GM21526 (cell line): ENCODE data around the gene GGCX.

Experiments used
- ATAC-seq: cut with Tn5 transposase; IDR thresholded peaks from one replicate; pipeline ENCODE4 v1.9.1; 2021; ENCODE audit warnings: moderate library complexity; ENCODE audit not compliant: unreplicated experiment, low FRiP score

The GGCX gene

GRCh38 chr2:85542777-85543176 is 18.5 kb downstream of the GGCX start:
- no peak for ATAC-seq

GRCh38 chr2:85541753-85542457 is 19.4 kb downstream of the GGCX start:
- no peak for ATAC-seq

- no peak for ATAC-seq
These were observed 20.0 kb downstream of the GGCX start for GRCh38 chr2:85541262-85541661.

GRCh38 chr2:85540133-85540648 is 21.1 kb downstream of the GGCX start:
- ATAC-seq = no peak

- peak; percentile 21 for ATAC-seq
These were observed 21.7 kb downstream of the GGCX start for GRCh38 chr2:85539361-85540132.

- peak; percentile 67 for ATAC-seq
These were observed 22.6 kb downstream of the GGCX start, which contains the start of gene MAT2A for GRCh38 chr2:85538507-85539360. MAT2A (plus strand) TSS chr2:85539168; CDS start chr2:85539288, 120 bp downstream.

GRCh38 chr2:85537600-85538506 is 23.4 kb downstream of the GGCX start:
- no peak for ATAC-seq

GRCh38 chr2:85536479-85536878 is 24.8 kb downstream of the GGCX start:
- ATAC-seq = no peak

- ATAC-seq = no peak
These were observed 26.4 kb downstream of the GGCX start for GRCh38 chr2:85534881-85535280.

GRCh38 chr2:85534099-85534498 is 27.2 kb downstream of the GGCX start:
- no peak for ATAC-seq

- ATAC-seq = no peak
These were observed 29.7 kb downstream of the GGCX start for GRCh38 chr2:85531589-85531988.

GRCh38 chr2:85529809-85530208 is 31.5 kb downstream of the GGCX start:
- no peak for ATAC-seq

GRCh38 chr2:85528355-85528754 is 32.9 kb downstream of the GGCX start:
- ATAC-seq = no peak

- no peak for ATAC-seq
These were observed 33.5 kb downstream of the GGCX start for GRCh38 chr2:85527787-85528186.

GRCh38 chr2:85525567-85525966 is 35.7 kb downstream of the GGCX start:
- no peak for ATAC-seq

GRCh38 chr2:85525029-85525428 is 36.3 kb downstream of the GGCX start:
- no peak for ATAC-seq

GRCh38 chr2:85524336-85524908 is 36.9 kb downstream of the GGCX start:
- no peak for ATAC-seq

- ATAC-seq = no peak
These were observed 37.4 kb downstream of the GGCX start for GRCh38 chr2:85523903-85524335.
